GM12801 (cell line): ENCODE measurements around the gene MFSD11.

ENCODE experiments used
- TF ChIP-seq, protein P1 (sequence below): IDR thresholded peaks from one replicate; pipeline ENCODE4 v1.5.1; 2011; ENCODE audit warnings: control low read depth; ENCODE audit not compliant: insufficient read length; ENCODE audit errors: extremely low read depth

MFSD11 gene

DNA sequence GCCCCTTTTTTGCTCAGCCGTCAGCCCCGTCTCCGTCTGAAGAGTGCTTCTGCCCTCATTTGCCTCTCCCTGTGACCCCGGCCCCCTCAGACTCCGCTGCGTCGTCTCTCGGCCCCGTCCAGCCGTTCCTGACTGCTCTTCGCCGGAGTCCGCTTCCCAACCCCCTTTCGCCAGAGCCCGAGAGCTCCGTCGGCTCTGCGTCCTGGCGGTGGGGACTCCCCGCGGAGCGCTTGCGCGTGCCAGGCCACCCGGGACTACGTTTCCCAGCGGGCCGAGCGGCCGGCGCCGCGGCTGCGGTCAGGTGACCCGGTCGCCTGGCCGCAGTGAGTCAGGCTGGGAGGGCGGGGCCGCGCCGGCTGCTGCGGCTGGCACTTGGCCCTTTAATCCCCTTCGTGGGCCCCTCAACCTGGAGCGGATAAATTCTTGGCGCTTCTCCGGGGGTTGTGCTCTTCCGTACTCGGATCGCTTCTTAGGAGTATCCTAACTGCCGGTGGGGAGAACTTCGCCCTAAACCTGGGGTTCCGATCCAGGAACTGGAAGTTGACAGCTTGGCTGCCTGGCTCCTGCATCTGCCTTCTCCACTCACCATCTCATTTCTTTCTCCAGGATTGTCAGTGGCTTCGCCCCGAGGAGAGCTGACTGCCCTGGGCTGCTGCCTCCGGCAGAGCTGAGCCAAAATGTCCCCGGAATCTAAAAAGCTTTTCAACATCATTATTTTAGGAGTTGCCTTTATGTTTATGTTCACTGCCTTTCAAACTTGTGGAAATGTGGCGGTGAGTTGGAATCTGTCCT, at the start of gene MFSD11:
Gene MFSD11 (plus strand): TSS at position 444 of the 792 bp plus-strand sequence. CDS start 234 bp downstream, at position 678.
- TF ChIP-seq, protein P1, sequence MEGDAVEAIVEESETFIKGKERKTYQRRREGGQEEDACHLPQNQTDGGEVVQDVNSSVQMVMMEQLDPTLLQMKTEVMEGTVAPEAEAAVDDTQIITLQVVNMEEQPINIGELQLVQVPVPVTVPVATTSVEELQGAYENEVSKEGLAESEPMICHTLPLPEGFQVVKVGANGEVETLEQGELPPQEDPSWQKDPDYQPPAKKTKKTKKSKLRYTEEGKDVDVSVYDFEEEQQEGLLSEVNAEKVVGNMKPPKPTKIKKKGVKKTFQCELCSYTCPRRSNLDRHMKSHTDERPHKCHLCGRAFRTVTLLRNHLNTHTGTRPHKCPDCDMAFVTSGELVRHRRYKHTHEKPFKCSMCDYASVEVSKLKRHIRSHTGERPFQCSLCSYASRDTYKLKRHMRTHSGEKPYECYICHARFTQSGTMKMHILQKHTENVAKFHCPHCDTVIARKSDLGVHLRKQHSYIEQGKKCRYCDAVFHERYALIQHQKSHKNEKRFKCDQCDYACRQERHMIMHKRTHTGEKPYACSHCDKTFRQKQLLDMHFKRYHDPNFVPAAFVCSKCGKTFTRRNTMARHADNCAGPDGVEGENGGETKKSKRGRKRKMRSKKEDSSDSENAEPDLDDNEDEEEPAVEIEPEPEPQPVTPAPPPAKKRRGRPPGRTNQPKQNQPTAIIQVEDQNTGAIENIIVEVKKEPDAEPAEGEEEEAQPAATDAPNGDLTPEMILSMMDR, result no peak

DNA sequence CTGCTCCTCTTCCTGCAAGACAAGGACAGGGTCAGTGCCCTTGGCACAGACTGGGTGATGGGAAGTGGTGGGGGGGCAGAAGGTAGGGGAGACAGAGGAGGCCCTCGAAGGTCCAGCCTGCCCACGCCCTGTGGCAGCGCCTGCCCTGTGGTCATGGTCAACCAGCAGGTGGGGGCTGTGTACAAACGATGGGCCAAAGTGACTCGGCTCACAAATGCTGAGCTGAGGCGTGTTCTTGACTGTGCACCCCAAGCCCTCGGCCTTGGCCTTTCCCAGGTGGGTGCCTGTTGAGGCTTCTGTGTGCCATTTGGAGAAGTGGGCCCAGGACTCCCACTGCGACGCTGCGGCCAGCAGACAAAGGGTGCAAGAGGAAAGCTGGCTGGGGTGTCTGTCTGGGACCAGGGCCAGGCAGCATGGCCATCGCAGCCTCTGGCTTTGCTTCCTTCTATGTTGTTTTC, 49.7 kb upstream of the MFSD11 start:
- TF ChIP-seq, protein P1, result no peak

DNA sequence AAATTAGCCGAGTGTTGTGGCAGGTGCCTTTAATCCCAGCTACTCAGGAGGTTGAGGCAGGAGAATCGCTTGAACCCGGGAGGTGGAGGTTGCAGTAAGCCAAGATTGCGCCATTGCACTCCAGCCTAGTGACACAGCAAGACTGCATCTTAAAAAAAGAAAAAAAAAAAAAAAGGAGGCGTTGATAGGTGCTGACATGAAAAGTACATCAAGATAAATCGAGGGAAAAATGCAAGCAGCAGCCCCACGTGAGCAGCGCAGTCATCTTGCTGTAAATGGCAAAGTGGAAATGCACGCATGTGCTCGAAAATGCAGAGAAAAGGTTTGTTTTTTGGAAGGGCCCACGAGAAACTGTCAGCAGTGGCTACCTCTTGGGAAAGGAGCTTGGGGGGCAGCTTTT, 48.1 kb upstream of the MFSD11 start:
- TF ChIP-seq, protein P1, result no peak

DNA sequence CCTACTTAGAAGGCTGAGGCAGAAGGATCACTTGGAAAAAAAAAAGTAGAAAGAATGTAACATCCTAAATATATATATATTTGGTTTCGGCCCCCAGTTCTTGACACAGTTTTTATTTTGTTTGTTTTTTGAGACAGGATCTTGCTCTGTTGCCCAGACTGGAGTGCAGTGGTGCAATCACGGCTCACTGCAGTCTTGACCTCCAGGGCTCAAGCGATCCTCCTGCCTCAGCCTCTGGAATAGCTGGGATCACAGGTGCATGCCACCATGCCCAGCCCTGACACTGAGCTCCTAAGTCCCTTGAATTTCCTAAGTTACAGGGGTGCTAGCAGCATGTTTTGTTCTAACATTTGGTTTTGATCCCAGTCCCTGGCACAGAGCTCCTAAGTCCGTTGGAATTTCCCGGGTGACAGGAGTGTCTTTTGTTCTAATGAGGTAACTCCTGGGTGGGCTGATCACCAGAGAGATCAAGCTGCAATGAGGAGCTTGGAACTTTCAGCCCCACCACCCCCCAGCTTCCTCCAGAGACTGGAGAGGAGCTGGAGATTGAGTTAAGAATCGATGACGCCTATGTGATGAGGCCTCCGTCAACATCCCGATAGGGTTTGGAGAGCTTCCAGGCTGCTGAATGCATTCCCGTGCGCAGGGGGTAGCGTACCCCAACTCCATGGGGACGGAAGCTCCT, 47.2 kb upstream of the MFSD11 start:
- TF ChIP-seq, protein P1, result no peak

DNA sequence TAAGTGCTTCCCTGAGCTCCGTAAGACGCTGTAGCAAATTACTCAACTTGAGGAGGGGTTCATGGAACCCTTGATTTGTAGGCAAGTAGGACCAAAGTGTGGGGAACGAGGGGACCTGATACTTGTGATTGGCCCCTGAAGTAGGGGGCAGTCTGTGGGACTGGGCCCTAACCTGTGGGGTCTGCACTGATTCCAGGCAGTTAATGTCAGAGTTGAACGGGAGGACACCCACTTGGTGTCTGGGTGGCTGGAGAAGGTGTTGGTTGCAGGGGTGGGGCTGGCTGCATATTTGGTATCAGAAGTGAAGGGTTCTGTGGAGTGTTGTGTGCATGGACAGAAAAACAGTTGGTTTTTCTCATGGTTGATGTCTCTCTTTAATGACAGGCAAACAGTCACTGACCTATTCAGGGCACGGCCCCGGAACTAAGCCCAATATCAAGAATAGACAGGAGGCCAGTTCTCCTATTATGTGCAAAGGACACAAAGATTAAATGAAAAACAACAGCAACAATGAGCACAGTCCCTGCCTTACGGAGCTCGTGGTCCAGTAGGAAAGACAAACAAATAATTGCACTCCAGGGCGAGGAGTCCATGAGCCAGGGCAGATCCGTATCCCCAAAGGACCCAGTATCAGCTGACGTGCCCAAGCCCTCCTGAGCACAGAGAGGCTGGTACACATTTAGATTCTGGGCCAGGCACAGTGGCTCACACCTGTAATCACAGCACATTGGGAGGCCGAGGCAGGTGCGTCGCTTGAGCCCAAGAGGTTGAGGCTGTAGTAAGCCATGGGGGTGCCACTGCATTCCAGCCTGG, 46.3 kb upstream of the MFSD11 start:
- TF ChIP-seq, protein P1, result no peak

DNA sequence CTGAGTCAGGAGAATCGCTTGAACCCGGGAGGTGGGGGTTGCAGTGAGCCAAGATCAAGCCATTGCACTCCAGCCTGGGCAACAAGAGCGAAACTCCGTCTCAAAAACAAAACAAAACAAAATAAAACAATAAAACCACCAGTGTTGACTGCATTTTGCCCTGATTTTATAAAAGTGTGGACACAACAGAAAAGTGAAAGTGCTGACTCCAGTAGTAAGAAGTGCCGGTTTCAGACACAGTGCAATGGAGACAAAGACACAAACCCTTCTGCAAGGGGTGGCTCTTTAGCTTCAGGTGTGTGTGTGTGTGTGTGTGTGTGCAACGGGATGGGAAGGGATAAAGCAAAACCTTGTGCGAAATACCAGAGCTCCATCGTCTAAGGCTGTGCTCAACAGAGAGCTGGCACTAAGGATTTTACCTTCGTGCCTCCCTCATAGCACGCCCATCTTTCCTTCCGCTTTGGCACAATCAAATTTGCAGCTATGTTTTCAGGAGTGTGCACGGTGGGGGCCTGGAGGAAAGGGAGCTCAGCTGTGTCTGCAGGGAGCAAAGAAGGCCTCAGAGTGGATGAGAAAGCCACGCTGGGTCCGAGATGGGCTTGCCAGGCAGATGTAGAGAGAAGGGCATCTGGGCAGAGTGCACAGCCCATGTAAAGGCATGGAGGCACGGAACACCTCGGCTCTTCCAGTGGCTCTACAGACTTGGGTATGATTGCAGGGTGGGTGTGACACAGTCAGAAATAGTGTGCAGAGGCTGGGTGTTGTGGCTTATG, 42.7 kb upstream of the MFSD11 start:
- TF ChIP-seq, protein P1, result no peak
